IMR-90 (cell line): Measurements from ENCODE around the gene MAP3K15. TPM values are rescaled to one million over a fixed set of nuclear protein-coding genes. Genes with fewer than 3 reads are reported as not detected.
"Not testable (repeated sequence)": the region's sequence is repeated elsewhere in the genome, so short reads cannot be mapped to it uniquely, and the experiment has no call there.

Source experiments
- ATAC-seq: fragments of 200-7000 bp; cut with Tn5 transposase; 2 replicates; pipeline ENCODE4 v1.9.1; 2020; ENCODE audit warnings: low read depth, mild to moderate bottlenecking, moderate library complexity
- BruUV-seq: library from RNA; stranded (reverse); fragments of 400-500 nt; replicated peaks from 2 replicates; lab custom pipeline; 2021; lab: Mats Ljungman, UMichigan
- CTCF ChIA-PET: fragments of 300-600 bp; formaldehyde crosslinking; extraction: SDS; loops from one replicate; lab custom pipeline; 2021; ENCODE audit warnings: antibody characterized with exemption; lab: Yijun Ruan, JAX
- POLR2A ChIA-PET: fragments of 300-600 bp; sonication (Branson Sonifier 250); formaldehyde crosslinking; loops from one replicate; lab custom pipeline; 2022; ENCODE audit warnings: antibody characterized with exemption; ENCODE audit not compliant: unreplicated experiment; lab: Charles Lee
- DNase-seq: peaks from one replicate; pipeline ENCODE4 v3.0.0; 2013
- H2AFZ ChIP-seq: replicated peaks from 2 replicates; pipeline ENCODE3; 2013; ENCODE audit warnings: low read length, mild to moderate bottlenecking; ENCODE audit not compliant: poor library complexity
- H2AK5ac ChIP-seq: 2 replicates; pipeline ENCODE4 v1.6.1; 2013; ENCODE audit warnings: low read depth, low read length, inconsistent platforms
- H2AK9ac ChIP-seq: replicated peaks from 2 replicates; pipeline ENCODE3; 2013; ENCODE audit warnings: mild to moderate bottlenecking, low read depth, low read length, moderate library complexity; ENCODE audit not compliant: poor library complexity
- H2BK120ac ChIP-seq: 2 replicates; pipeline ENCODE4 v1.6.1; 2013; ENCODE audit warnings: low read depth, low read length, inconsistent platforms
- H2BK15ac ChIP-seq: 3 replicates; pipeline ENCODE4 v1.6.1; 2013; ENCODE audit warnings: low read depth, low read length, inconsistent platforms
- H2BK20ac ChIP-seq: 2 replicates; pipeline ENCODE4 v1.6.1; 2013; ENCODE audit warnings: low read depth, mild to moderate bottlenecking, inconsistent platforms, low read length, moderate library complexity
- H2BK5ac ChIP-seq: 2 replicates; pipeline ENCODE4 v1.6.1; 2013; ENCODE audit warnings: mild to moderate bottlenecking, low read depth, low read length, inconsistent platforms; ENCODE audit not compliant: poor library complexity, severe bottlenecking
- H3K14ac ChIP-seq: replicated peaks from 2 replicates; pipeline ENCODE4 v1.6.1; 2013; ENCODE audit warnings: low read depth, low read length, inconsistent platforms
- H3K18ac ChIP-seq: 2 replicates; pipeline ENCODE4 v1.6.1; 2013; ENCODE audit warnings: low read depth, low read length, control low read depth
- H3K23ac ChIP-seq: 2 replicates; pipeline ENCODE4 v1.6.1; 2013; ENCODE audit warnings: low read depth, low read length, inconsistent platforms
- H3K27ac ChIP-seq: 2 replicates; pipeline ENCODE4 v1.5.1; 2013; ENCODE audit warnings: mild to moderate bottlenecking, control low read depth, low read length; ENCODE audit not compliant: insufficient read depth
- H3K27me3 ChIP-seq: 2 replicates; pipeline ENCODE4 v1.6.1; 2013; ENCODE audit warnings: low read length; ENCODE audit not compliant: control insufficient read depth, insufficient read depth
- H3K36me3 ChIP-seq: 2 replicates; pipeline ENCODE4 v1.6.1; 2013; ENCODE audit warnings: low read length, mixed read lengths; ENCODE audit not compliant: control insufficient read depth, insufficient read depth
- H3K4ac ChIP-seq: 2 replicates; pipeline ENCODE4 v1.6.1; 2013; ENCODE audit warnings: low read depth, low read length, inconsistent platforms
- H3K4me1 ChIP-seq: 2 replicates; pipeline ENCODE4 v1.6.1; 2013; ENCODE audit warnings: low read length, mixed read lengths; ENCODE audit not compliant: control insufficient read depth, insufficient read depth
- H3K4me2 ChIP-seq: 2 replicates; pipeline ENCODE4 v1.6.1; 2013; ENCODE audit warnings: low read depth, mild to moderate bottlenecking, control low read depth, low read length, moderate library complexity
- H3K4me3 ChIP-seq: 2 replicates; pipeline ENCODE4 v1.5.1; 2013; ENCODE audit warnings: low read depth, mild to moderate bottlenecking, control low read depth, low read length, moderate library complexity; ENCODE audit not compliant: insufficient read depth
- H3K56ac ChIP-seq: 2 replicates; pipeline ENCODE4 v1.6.1; 2013; ENCODE audit warnings: low read length, inconsistent platforms; ENCODE audit not compliant: insufficient read depth; ENCODE audit errors: extremely low read depth
- H3K79me1 ChIP-seq, 2 experiments: 2 replicates each; pipeline ENCODE4 v1.6.1; 2013; ENCODE audit warnings: low read length in 2 of 2, inconsistent platforms in 1 of 2, low read depth in 1 of 2
- H3K9ac ChIP-seq: 2 replicates; pipeline ENCODE4 v1.6.1; 2013; ENCODE audit warnings: low read depth, low read length, control low read depth
- H3K9me1 ChIP-seq: 2 replicates; pipeline ENCODE4 v1.6.1; 2013; ENCODE audit warnings: low read length, inconsistent platforms; ENCODE audit not compliant: insufficient read depth
- H3K9me3 ChIP-seq: 2 replicates; pipeline ENCODE4 v1.6.1; 2013; ENCODE audit warnings: low read length; ENCODE audit not compliant: control insufficient read depth, insufficient read depth
- H4K20me1 ChIP-seq: 2 replicates; pipeline ENCODE4 v1.6.1; 2013; ENCODE audit warnings: low read length, inconsistent platforms; ENCODE audit not compliant: insufficient read depth
- H4K5ac ChIP-seq: 2 replicates; pipeline ENCODE4 v1.6.1; 2013; ENCODE audit warnings: mild to moderate bottlenecking, low read depth, low read length, control low read depth
- H4K8ac ChIP-seq, 2 experiments: 2 replicates each; pipeline ENCODE4 v1.6.1; 2013; ENCODE audit warnings: low read depth in 2 of 2, low read length in 2 of 2, control low read depth in 1 of 2, inconsistent platforms in 1 of 2
- H4K91ac ChIP-seq: 2 replicates; pipeline ENCODE4 v1.6.1; 2013; ENCODE audit warnings: low read depth, low read length, inconsistent platforms; ENCODE audit not compliant: insufficient read depth
- dilution Hi-C: fragments of 300-500 bp; cut with HindIII; formaldehyde crosslinking; loops from one replicate; pipeline ENCODE4 v1.14.3; 2018; ENCODE audit warnings: low sequenced_read_pairs; ENCODE audit not compliant: unreplicated experiment
- in situ Hi-C: fragments of 300-500 bp; cut with MboI; formaldehyde crosslinking; loops from 3 replicates; pipeline ENCODE4 v1.14.3; 2019; ENCODE audit warnings: low sequenced_read_pairs, inconsistent platforms, mixed read lengths
- intact Hi-C: fragments of 100-400 bp; cut with micrococcal nuclease; formaldehyde crosslinking; loops from 2 replicates; pipeline ENCODE4 v1.10.0; 2022
- polyA plus RNA-seq, 3 experiments: library from polyadenylated mRNA; depleted of rRNA; stranded (reverse); fragments of >200 nt; gene quantifications; 2 replicates each; pipeline ENCODE4 v1.2.3, GENCODE V29; 2012; ENCODE audit warnings: low replicate concordance in 1 of 3
- total RNA-seq: library from RNA; depleted of rRNA; stranded (reverse); fragments of >200 nt; gene quantifications from 2 replicates; pipeline ENCODE4 v1.2.3, GENCODE V29; 2012

The MAP3K15 gene
- total and polyA plus RNA-seq, 2 of the 4 experiments (the other 2 are of a cell fraction) = under 0.01 to 0.10 TPM

DNA sequence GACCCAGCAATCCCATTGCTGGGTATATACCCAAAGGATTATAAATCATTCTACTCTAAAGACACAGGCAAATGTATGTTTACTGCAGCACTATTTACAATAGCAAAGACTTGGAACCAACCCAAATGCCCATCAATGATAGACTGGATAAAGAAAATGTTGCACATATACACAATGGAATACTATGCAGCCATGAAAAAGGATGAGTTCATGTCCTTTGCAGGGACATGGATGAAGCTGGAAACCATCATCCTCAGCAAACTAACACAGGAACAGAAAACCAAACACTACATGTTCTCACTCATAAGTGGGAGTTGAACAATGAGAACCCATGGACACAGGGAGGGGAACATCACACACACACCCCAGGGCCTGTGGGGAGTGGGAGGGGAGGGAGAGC, 3.5 kb downstream of the MAP3K15 start:
- DNase-seq, in situ Hi-C loops, H3K27ac ChIP-seq, H3K23ac ChIP-seq, H3K4me2 ChIP-seq, H3K9ac ChIP-seq, H2BK120ac ChIP-seq, H3K9me3 ChIP-seq, H3K4ac ChIP-seq, H4K91ac ChIP-seq, H3K18ac ChIP-seq, H3K36me3 ChIP-seq, H3K79me1 ChIP-seq, POLR2A ChIA-PET, BruUV-seq, H4K5ac ChIP-seq, H3K4me3 ChIP-seq, H3K14ac ChIP-seq, H3K4me1 ChIP-seq, ATAC-seq, dilution Hi-C loops, H2AFZ ChIP-seq, H2BK5ac ChIP-seq, H4K8ac ChIP-seq, H2BK15ac ChIP-seq, CTCF ChIA-PET, H3K9me1 ChIP-seq, H3K27me3 ChIP-seq, H2AK5ac ChIP-seq, H3K56ac ChIP-seq, H2BK20ac ChIP-seq, intact Hi-C loops, H2AK9ac ChIP-seq, H4K20me1 ChIP-seq: not testable (repeated sequence)
